A549 treated with ZK216348 at 1 μM for 4 hours (cell line): ENCODE data around the gene RBM5. TPM values are rescaled to one million over a fixed set of nuclear protein-coding genes. Genes with fewer than 3 reads are reported as not detected.

Experiments used
- total RNA-seq: library from RNA; stranded (reverse); fragments of 200-300 nt; extraction: Qiagen RNA extraction; gene quantifications from 5 replicates; pipeline ENCODE4 v1.2.3, GENCODE V29; 2022; ENCODE audit warnings: low read depth

Gene RBM5
- 30.4 to 44.1 TPM (median 37.3 TPM) in 5 replicates for total RNA-seq

DNA sequence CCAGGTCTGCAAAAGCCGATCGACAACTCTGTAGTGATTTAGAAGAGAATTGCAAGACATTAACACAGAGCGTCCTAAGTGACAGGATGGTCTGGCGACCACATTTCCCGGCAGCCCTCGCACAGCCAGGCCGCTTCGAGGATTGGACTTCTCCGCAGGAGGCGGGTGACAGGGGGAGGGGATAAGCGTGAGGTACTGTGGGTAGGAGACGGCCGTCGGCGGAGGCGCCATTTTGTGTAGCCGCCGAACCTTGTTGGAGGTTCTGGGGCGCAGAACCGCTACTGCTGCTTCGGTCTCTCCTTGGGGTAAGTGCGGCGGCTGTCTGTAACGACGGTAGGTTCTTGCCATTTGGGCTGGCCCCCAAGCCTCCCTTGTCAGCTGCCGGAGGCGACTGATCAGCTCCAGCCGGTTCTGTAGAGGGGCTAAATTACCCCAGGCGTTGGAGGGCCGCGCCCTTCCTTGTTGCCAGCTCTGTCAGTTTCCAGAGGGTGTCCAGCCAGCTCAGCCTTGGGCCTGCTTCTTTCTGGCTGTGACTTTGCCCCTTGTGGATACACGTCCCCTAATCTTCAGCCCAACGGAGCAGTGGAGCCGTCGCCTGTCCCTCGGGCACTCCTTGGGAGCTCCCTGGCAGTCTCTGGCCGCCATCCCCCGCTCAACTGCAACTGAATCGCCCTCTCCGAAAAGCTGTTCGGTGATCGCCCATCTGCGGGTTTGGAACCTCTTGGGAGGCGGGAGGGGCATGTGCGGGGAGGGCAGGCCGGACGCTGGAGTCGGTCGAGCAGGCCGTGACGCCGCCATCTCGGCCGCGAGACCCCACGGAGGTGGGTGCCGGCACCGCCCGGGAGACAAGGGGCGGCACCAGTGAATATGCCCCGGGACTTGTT lies at the start of gene RBM5:
Gene RBM5, plus strand, starts transcription at position 195 of the 884 bp plus-strand sequence. CDS start 1,516 bp downstream, outside the sequence.

DNA sequence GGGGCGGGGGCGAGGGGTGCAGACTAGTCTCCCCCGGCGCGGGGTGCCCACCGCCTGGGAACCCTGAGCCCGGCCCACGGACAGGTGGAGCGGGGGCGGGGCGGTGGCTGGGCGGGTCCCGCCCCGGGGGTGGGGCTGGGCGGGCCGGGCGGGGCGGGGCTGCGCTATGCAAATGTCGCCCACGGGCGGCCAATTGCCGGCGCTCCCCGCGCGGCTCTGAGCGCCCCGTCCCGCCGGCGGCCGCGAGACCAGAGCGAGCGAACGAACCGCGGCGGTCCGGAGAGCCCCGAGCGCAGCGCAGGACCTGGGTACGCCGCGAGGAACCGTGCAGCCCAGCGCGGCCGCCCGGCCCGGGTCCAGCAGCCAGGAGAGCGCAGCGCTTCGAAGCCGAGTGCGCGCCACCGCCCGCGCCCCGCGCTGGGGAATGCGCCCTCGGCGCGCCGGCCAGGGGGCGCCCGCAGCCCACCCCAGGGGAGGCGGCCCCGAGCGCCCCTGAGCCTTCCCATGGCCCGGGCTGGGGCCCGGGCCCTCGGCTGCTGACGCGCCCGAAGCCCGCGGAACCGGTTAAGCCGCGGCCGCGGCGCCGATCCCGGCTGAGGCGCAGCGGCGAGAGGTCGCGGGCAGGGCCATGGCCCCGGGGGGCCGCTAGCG lies 66.2 kb downstream of the RBM5 start, which contains the start of gene SEMA3F:
Gene SEMA3F, plus strand, starts transcription at position 485 of the 651 bp plus-strand sequence. CDS start 4,299 bp downstream, outside the sequence.

Other genes with a start within 250 kb of the RBM5 start
- gene TRAIP, start 232.4 kb upstream of the RBM5 start, total RNA-seq: 10.9 to 14.9 TPM (median 13.2 TPM) in 5 replicates
- 0.26 to 0.77 TPM (median 0.45 TPM) in 5 replicates for gene CAMKV, start 219.0 kb upstream of the RBM5 start, total RNA-seq
- gene MST1R, start 185.0 kb upstream of the RBM5 start, total RNA-seq: 6.0 to 9.9 TPM (median 7.4 TPM) in 5 replicates
- gene MON1A, start 159.1 kb upstream of the RBM5 start, total RNA-seq: 4.2 to 9.1 TPM (median 8.5 TPM) in 5 replicates
- 25.0 to 32.5 TPM (median 28.7 TPM) in 5 replicates for gene RBM6, start 148.8 kb upstream of the RBM5 start, total RNA-seq
- 8.6 to 16.4 TPM (median 14.0 TPM) in 5 replicates for gene SEMA3F, start 66.4 kb downstream of the RBM5 start, total RNA-seq
- gene GNAT1, start 102.7 kb downstream of the RBM5 start, total RNA-seq: 0.07 TPM in 1 of 5 replicates, not detected in the others
- 0.20 TPM in 1 of 5 replicates, not detected in the others for gene SLC38A3, start 116.4 kb downstream of the RBM5 start, total RNA-seq
- 33.0 to 49.5 TPM (median 48.7 TPM) in 5 replicates for gene GNAI2, start 147.3 kb downstream of the RBM5 start, total RNA-seq
- 4.7 to 9.6 TPM (median 7.3 TPM) in 5 replicates for gene SEMA3B, start 180.2 kb downstream of the RBM5 start, total RNA-seq
- gene LSMEM2, start 190.2 kb downstream of the RBM5 start, total RNA-seq: 0.14 TPM in 1 of 5 replicates, not detected in the others
- gene IFRD2, start 203.5 kb downstream of the RBM5 start, total RNA-seq: 53.1 to 98.4 TPM (median 95.9 TPM) in 5 replicates
- 5.7 to 11.3 TPM (median 8.8 TPM) in 5 replicates for gene HYAL3, start 210.5 kb downstream of the RBM5 start, total RNA-seq
- gene NAA80, start 210.5 kb downstream of the RBM5 start, total RNA-seq: 4.6 to 8.6 TPM (median 6.1 TPM) in 5 replicates
- 0.24 to 0.80 TPM (median 0.46 TPM) in 5 replicates for gene HYAL1, start 214.7 kb downstream of the RBM5 start, total RNA-seq
- gene HYAL2, start 233.8 kb downstream of the RBM5 start, total RNA-seq: 14.7 to 31.6 TPM (median 29.4 TPM) in 5 replicates
- gene TUSC2, start 239.3 kb downstream of the RBM5 start, total RNA-seq: 21.2 to 43.0 TPM (median 36.2 TPM) in 5 replicates